Body of pancreas (tissue), 4 donors: ENCODE results near the gene UCK1.

Source experiments
- POLR2A ChIP-seq, 3 donors: fragments of 450-650 bp; IDR thresholded peaks; one replicate each; pipeline ENCODE4 v1.6.1; 2016; ENCODE audit warnings: antibody characterized with exemption in 3 of 3, mild to moderate bottlenecking in 2 of 3
- TF ChIP-seq, protein P1 (sequence below), 7 experiments: fragments of 450-650 bp in 4 of 7; fragments of 200-600 bp in 3 of 7; sonication (generic) in 3 of 7; IDR thresholded peaks; one replicate each; pipeline ENCODE4 v1.5.1; 2016 to 2019; ENCODE audit warnings: antibody characterized with exemption in 7 of 7

DNA sequence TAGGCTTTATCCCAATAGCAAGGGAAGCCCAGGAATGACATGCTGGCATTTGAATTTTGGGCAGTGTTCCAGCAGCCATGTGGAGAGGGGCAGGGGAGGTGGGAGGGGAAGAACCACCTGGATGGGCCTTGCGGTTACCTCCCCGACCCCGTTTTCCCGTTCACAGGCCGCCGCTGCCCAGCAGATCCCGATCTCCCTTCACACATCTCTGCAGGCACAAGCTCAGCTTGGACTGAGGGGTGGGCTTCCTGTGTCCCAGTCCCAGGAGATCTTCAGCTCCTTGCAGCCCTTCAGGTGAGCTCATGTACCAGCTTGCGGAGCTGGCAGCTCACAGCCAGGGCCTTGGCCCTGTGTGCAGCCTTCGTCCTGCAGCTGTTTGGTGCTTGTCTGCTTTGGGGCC, 44.1 kb downstream of the UCK1 start:
- TF ChIP-seq, protein P1, sequence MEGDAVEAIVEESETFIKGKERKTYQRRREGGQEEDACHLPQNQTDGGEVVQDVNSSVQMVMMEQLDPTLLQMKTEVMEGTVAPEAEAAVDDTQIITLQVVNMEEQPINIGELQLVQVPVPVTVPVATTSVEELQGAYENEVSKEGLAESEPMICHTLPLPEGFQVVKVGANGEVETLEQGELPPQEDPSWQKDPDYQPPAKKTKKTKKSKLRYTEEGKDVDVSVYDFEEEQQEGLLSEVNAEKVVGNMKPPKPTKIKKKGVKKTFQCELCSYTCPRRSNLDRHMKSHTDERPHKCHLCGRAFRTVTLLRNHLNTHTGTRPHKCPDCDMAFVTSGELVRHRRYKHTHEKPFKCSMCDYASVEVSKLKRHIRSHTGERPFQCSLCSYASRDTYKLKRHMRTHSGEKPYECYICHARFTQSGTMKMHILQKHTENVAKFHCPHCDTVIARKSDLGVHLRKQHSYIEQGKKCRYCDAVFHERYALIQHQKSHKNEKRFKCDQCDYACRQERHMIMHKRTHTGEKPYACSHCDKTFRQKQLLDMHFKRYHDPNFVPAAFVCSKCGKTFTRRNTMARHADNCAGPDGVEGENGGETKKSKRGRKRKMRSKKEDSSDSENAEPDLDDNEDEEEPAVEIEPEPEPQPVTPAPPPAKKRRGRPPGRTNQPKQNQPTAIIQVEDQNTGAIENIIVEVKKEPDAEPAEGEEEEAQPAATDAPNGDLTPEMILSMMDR (IDR thresholded peaks at IDR 0.05): no peak
- TF ChIP-seq POLR2A (IDR thresholded peaks at IDR 0.05): no peak
